Hepatocyte (in vitro differentiated cells): ENCODE measurements around the gene TMEM248.

Experiments
- CTCF ChIP-seq: fragments of 200-600 bp; sonication (generic); IDR thresholded peaks from 2 replicates; pipeline ENCODE4 v1.5.1; 2016; ENCODE audit warnings: antibody characterized with exemption, mild to moderate bottlenecking; ENCODE audit not compliant: poor library complexity
- EZH2phosphoT487 ChIP-seq: fragments of 200-600 bp; sonication (generic); IDR thresholded peaks from one replicate; pipeline ENCODE4 v1.6.1; 2018; ENCODE audit warnings: antibody characterized with exemption, mild to moderate bottlenecking, low read depth, moderate library complexity; ENCODE audit not compliant: unreplicated experiment, severe bottlenecking

GRCh38 chr7:66930341-66930740, 9.3 kb downstream of the TMEM248 start:
- TF ChIP-seq CTCF (no peak), EZH2phosphoT487 (no peak)
